Jurkat, Clone E6-1 (cell line): ENCODE results near the gene DTNB.

Source experiments
- DNase-seq: peaks from one replicate; pipeline ENCODE4 v3.0.0-alpha.2; 2011; ENCODE audit warnings: low read depth, low spot score
- H3K4me3 ChIP-seq: 2 replicates; pipeline ENCODE4 v1.5.1; 2011; ENCODE audit warnings: mild to moderate bottlenecking, low read length, control low read depth, moderate library complexity

DTNB gene

DNA sequence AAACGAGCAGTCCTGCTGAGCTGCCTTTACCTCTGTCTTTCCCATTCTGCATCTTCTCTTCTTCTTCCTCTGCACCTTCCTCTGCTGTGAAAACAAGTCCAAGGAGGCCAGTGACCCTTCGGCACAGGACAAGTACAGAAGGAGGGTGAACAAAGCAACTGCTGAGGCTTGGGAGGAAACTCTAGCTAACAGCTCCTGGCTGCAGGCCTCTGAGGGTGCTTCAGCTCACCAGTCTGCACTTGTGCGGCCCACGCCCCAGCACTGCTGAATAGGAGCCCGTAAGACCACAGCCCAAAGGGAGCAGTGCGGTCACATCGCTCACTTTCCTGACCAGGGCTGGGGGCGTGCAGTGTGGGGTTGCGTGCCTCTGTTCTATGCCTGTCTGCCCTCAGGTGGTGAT is 289.6 kb downstream of the DTNB start:
- DNase-seq = no peak
- no peak overlapping the region for H3K4me3 ChIP-seq

DNA sequence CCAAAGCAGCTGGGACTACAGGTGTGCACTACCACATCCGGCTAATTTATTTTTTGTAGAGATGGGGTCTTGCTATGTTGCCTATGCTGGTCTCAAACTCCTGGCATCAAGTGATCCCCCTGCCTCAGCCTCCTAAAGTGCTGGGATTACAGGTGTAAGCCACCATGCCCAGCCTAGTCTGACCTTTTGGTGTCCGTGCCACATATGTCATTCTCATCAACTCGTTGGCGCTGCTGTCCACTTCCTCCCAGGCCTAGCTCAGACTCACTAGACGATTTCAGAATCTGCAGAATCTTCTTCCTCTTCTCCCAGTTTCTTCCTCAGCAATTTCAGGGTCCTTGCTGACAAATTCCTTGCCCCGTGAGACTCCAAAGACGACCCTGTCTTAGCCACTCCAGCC is 291.9 kb downstream of the DTNB start:
- DNase-seq = no peak
- no peak overlapping the region for H3K4me3 ChIP-seq

DNA sequence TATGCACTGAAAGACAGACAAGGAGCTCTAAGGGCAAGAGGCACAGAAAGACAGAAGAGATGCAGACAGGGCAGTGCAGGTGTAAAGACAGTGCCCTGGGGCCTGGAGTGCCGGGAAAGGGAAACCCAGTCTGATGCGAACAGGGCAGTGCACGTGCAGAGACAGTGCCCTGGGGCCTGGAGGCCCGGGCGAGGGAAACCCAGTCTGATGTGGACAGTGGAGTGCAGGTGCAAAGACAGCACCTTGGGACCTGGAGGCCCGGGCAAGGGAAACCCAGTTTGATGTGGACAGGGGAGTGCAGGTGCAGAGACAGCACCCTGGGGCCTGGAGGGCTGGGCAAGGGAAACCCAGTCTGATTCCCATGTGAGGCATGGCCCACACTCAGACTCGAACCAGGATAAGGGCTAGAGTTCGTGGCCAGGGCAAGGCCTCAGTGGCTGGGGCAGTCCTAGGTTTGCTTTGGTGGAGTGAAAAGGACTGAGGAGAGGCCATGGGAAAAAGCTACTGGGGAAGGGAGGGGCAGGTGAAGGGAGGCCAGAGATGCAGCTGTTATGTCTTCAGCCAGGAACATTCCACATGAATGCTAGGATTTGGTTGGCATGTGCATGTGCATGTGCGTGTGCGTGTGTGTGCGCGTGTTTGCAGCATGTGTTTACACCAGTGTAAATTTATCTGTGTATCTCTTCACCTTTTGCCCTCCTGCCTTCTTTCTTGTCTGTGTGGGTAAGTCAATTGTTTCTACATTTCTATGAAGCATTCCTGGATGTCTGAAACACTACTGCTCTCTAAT is 292.6 kb downstream of the DTNB start:
- no peak for DNase-seq
- H3K4me3 ChIP-seq = no peak overlapping the region

DNA sequence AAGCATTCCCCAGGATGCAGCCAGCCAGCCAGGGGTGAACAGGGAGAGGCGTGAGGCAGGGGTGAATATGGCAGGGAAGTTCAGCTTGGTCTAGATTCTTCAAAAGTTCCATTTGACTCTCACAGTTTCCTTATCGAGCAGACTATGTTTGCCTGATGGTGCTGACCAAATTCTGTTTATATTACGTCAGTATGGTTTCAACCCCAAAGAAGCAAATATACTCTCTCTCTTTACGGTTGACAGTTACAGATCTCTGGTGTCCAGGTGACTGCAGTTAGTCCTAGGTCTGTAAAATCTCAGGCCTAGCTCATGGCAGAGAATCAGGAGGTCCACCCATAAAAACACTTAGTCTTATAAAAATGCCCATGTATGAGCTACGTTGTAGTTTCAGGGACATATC is 293.4 kb downstream of the DTNB start:
- DNase-seq = no peak
- no peak overlapping the region for H3K4me3 ChIP-seq

- H3K4me3 ChIP-seq = no peak overlapping the region
- DNase-seq = no peak
These were observed 293.8 kb downstream of the DTNB start for GRCh38 chr2:25379535-25379934.

DNA sequence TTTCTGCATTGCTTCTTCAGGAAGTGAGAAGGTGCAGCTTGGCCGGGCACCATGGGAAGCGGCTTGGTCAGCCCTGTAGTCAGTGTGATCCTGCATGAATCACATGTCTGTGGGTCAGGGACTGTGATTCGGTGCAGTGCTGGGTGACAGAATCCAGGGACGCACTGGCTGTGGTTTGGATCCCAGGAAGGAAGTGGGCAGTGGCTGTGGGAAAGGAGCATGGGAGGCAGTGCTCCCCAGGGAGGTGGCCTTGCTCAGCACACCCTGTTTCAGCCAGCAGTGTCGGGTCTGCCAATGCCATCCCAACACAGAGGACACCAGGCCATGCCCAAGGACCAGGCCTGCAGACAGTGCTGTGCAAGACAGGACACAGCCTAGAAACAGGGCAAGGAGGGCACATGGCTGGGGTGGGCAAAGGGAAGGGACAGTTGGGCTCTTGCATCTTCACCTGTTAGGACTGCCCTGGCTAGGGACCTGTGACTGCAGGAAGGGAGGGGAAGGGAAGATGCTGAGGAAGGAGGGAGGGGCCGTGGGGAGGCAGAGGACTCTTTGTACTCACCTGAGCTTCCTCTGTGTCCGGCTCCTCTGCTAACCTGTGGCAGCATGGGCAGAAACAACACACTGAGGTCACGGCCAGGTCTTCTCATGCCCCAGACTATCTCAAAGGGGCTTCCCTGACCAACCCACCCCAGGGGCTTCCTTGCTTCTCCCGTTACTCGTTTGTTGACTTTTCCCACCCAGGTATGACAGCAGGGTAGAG is 294.5 kb downstream of the DTNB start:
- no peak overlapping the region for H3K4me3 ChIP-seq
- DNase-seq = no peak

- no peak overlapping the region for H3K4me3 ChIP-seq
- DNase-seq = no peak
These were observed 295.5 kb downstream of the DTNB start for GRCh38 chr2:25377822-25378421.

DNA sequence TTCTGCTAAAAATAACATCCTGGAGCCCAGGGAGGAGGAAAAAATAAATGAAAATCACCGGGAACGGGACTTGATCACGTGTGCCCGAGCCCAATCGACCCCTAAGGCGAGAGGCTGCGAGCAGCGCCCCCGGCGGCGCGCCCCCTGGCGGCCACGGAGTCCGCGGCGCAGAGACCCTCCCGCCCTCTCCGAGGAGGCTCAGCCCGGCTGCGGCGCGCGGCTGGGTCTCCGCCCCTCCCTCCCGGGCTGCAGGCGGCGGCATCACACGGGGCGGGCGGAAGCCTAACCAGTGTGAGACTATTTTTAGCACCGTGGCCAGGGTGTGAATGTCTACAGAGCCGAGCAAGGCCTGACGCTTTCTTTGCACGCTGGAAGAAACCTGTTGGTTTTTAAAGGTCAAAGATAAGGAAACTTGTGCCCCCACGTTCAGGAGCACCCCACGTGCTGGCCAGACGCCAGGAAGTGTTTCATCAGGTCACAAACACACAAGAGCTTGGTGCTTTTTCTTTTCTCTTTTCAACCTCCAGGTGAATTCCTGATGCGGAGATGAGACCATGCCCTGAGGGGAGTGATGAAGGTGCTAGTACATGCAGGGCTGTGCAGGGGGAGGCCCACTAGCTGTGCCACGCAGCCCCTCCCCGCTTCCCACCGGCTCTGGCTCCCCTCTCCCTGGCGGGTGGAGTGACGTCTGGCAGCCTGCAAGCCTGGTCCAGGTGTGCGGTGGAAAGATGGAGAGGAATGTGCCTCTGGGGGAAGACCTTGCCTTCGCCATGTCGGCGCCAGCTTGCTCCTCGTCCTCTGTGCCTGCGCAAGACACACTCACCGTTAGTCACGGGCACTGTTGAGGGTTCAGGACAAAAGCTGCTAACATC is 296.4 kb downstream of the DTNB start:
- DNase-seq = peak; percentile 87
- H3K4me3 ChIP-seq = peak overlapping the region; percentile 34

GRCh38 chr2:25375989-25376545 is 297.3 kb downstream of the DTNB start:
- no peak overlapping the region for H3K4me3 ChIP-seq
- no peak for DNase-seq

DNA sequence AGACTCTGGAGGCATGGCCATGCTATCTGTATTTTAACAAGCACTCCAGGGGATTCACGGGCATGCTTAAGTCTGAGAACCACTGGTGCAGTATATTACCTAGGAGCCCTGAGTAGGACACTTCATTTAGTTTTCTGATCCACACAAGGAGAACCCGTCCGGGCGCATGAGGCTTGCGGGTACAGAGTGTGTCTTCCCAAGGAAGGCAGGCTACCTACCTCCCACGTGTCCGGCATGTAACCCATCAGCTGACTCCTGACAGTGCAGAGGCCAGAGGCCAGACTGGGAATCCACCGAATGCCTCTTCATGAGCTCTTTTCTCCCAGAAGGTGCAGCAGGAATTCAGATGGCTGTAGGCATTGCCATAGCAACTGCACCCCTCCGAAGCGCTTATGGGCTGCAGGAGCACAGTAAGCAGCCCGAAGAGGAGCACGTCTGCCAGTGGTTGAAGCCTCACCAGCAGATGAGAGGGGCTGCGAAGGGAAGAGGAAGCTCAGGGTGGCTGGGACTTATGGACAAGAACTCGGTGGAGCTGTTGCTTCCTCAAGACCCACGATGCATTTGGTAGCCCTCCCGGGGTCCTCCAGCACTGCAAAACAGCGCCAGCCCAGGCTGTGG is 297.9 kb downstream of the DTNB start:
- no peak for DNase-seq
- H3K4me3 ChIP-seq = no peak overlapping the region

DNA sequence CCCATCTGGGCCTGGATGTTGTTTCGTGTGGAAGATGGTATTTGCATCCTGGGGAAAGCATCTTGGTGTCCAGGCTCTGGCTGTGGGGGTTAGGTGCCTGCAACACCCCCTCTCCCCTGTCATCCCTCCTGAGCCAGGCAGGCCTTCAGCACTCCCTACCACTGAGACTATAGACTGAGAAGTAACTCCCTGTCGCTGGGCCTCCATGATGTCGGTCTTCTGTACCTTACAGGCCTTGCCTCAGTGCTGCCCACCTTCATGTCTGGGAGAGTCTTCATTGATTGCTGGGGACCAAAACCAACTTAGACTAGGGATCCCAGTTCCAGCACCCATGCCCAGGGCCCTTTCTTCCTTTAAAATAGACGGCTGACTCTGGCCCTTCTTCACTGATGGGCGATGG is 298.6 kb downstream of the DTNB start:
- H3K4me3 ChIP-seq = no peak overlapping the region
- no peak for DNase-seq

DNA sequence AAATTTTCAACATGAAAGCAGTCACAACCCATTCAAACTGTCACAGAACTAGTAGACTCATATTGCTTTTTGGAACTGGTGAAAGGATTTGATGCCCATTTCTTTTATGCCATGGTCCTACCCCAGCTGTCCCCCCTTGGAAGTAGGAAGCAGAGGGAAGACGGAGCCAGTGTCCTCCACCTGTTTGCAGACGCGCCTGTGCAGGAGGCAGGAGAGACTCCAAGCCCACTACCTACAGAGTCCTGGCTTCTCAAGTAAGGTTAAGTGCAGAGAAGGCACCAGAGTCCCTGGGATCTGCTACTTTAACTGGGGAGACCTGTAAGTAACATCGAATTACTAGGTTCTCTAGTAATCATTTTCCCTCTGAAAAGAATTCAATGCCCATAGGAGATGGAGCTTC is 299.0 kb downstream of the DTNB start:
- no peak for DNase-seq
- no peak overlapping the region for H3K4me3 ChIP-seq

DNA sequence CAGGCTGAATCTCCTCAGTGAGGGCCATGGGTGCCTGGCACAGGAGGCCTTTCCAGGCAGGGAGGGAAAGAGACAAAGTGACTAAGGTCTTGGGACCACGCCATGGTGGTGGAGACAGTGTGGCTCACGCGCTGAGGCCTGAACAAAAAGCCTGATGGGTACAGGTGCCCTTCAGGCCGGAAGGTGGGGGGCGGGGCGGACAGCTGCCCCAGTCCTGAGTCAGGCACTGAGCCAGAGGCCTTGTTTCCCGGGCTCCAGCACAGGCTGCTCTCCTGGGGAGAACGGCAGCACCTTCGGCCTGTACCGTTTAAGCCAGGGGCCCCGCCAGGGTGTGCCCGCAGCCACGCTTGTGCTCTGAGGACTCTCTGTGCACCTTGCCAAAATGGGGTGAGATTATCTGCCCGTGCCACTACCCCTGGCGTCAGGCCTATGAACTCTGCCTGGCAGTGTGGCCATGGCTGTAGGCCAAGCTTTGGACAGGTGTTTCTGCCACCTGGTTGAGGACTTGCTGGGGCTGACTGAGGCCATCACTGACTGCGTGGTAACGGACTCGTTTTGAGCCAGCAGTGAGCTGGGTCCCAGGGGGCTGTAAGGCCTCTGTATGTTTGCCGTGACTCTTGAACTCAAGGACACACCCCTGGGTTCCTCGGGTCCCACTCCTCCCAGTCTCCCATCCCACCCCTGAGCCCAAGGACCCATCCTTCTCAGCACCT is 300.0 kb downstream of the DTNB start:
- no peak overlapping the region for H3K4me3 ChIP-seq
- DNase-seq = no peak

GRCh38 chr2:25372405-25373268 is 300.7 kb downstream of the DTNB start:
- H3K4me3 ChIP-seq = no peak overlapping the region
- no peak for DNase-seq

- H3K4me3 ChIP-seq = no peak overlapping the region
- no peak for DNase-seq
These were observed 301.8 kb downstream of the DTNB start for GRCh38 chr2:25371253-25372241.

- no peak for DNase-seq
These were observed 303.5 kb downstream of the DTNB start for GRCh38 chr2:25369876-25370275.

More at GRCh38 chr2:25369876-25370275, 303.5 kb downstream of the DTNB start:
- no peak overlapping the region for H3K4me3 ChIP-seq
